ENCODE data around the gene COL4A2.

Gene COL4A2

GRCh38 chr13:110279684-110280083, 27.4 kb upstream of the COL4A2 start:
- H3K4me3 ChIP-seq (ENCODE audit: low read length), result no peak overlapping the region
- TF ChIP-seq ZNF274 (IDR thresholded peaks at IDR 0.05; ENCODE audit: low read depth, low read length), result no peak

DNA sequence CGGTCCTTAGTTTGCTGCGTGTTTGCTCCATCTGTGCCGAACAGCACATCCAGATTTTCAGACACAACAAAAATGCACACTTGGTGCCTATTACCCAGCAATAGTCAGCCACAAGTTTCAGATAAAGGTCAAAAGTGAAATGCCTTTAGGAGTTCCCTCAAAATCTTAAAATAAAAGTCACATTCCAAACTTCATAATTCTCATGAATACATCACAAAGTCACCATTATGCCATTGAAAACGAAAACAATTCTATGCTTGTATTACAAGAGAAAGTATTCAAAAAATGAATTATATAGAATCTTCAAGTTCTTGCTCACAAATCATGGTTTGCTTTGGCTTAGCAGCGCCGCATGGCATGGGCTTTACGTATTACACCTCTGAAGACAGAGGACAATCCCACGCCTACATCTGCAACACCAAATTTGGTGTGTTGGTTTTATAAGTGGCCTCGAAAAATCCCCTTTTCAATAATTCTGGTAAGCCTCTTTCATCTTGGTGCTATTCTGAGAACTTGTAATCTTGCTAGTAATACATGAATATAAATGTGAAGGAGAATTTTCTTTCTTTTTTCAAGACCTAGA, 26.8 kb upstream of the COL4A2 start:
- TF ChIP-seq ZNF274 (IDR thresholded peaks at IDR 0.05; ENCODE audit: low read depth, low read length), result no peak
- H3K4me3 ChIP-seq (ENCODE audit: low read length), result no peak overlapping the region

GRCh38 chr13:110280985-110281688, 25.9 kb upstream of the COL4A2 start:
- H3K4me3 ChIP-seq (ENCODE audit: low read length), result no peak overlapping the region
- no peak for TF ChIP-seq ZNF274 (IDR thresholded peaks at IDR 0.05; ENCODE audit: low read depth, low read length)

- no peak overlapping the region for H3K4me3 ChIP-seq (ENCODE audit: low read length)
- no peak for TF ChIP-seq ZNF274 (IDR thresholded peaks at IDR 0.05; ENCODE audit: low read depth, low read length)
Observed at GRCh38 chr13:110281736-110282135, 25.3 kb upstream of the COL4A2 start.

- TF ChIP-seq ZNF274 (IDR thresholded peaks at IDR 0.05; ENCODE audit: low read depth, low read length), result no peak
- no peak overlapping the region for H3K4me3 ChIP-seq (ENCODE audit: low read length)
Observed at GRCh38 chr13:110282316-110282841, 24.7 kb upstream of the COL4A2 start.

DNA sequence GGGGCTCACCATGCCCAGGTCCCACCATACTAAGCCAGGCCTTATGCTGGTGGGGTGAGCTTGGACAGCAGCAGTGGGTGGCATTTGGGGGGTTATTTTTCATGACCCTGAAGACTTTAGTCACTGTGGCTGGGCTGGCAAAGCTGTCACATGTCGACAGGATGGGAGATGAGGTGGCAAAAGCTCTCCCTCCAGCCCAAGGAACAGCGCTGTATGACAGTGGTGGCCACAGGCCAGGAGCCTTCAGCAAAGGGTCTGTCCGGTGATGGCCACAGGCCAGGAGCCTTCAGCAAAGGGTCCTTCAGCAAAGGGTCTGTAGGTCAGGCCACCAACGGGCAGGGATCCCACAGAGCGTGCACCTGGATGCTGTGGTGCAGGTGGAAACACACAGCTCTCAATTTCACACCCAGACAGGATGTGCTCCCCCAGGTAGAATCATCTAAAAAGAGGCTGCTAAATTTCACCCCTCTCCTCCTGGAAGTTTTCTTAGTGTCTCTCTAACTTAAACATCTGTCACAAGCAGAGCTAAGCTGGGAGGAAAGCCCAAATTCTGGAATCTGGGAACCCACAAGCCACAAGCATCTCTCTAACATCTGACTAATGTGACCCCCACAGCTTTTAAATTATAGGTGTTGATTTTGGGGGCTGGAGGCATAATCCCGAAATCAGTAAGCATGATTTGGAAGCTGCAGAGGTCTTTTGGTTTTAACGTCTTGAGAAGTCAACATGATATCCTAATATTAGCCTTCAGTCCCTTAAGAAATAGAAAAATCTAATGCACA, 23.2 kb upstream of the COL4A2 start:
- no peak overlapping the region for H3K4me3 ChIP-seq (ENCODE audit: low read length)
- no peak for TF ChIP-seq ZNF274 (IDR thresholded peaks at IDR 0.05; ENCODE audit: low read depth, low read length)

- H3K4me3 ChIP-seq (ENCODE audit: low read length), result no peak overlapping the region
- TF ChIP-seq ZNF274 (IDR thresholded peaks at IDR 0.05; ENCODE audit: low read depth, low read length), result no peak
Observed at GRCh38 chr13:110284779-110285484, 22.2 kb upstream of the COL4A2 start.

GRCh38 chr13:110285991-110286832, 20.9 kb upstream of the COL4A2 start:
- H3K4me3 ChIP-seq (ENCODE audit: low read length), result no peak overlapping the region
- no peak for TF ChIP-seq ZNF274 (IDR thresholded peaks at IDR 0.05; ENCODE audit: low read depth, low read length)

DNA sequence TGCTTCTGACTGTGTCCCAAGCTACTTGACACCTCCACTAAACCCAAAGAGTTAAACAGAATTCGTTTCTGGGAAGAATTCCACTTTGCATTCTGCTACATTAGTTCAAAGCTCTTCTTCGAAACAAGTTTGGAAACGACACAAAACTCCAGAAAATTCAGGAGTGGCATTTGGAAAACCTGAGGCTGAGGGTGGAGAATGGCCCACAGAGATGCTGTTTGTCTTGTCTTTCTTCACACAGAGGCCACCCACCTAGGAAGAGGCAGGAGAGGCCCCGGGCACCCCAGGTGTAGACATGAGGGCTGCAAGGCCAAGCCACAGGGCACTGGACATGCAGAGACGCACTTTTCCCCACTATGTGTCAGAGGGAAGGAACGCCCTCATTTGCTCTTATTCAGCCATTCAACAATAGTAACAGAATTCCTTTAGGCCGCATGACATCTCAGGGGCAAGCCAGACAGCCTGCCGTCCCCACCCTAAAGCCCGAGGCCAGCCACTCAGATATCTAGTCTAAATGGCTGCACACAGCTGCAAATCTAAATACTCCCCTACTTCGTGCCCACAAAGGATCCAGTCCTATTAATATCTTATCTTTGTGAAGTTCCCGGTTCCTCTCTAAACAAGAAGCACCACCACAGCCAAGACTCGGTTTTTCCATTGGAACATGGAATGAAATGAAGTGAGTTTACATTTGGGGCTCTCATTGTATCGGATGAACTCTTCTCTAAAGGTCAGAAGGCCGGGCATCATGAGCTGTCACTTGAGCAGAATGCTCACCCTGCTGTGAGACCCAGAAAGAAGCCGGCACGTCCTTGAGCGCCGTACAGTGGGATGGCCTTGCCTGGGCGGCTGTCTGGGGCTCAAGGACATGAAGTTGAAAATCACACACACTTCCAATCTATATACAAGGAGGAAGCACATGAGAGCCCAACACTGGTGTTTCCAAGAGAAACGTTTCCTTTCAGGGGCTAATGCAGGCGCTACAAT, 20.0 kb upstream of the COL4A2 start:
- no peak for TF ChIP-seq ZNF274 (IDR thresholded peaks at IDR 0.05; ENCODE audit: low read depth, low read length)
- no peak overlapping the region for H3K4me3 ChIP-seq (ENCODE audit: low read length)

- TF ChIP-seq ZNF274 (IDR thresholded peaks at IDR 0.05; ENCODE audit: low read depth, low read length), result no peak
- no peak overlapping the region for H3K4me3 ChIP-seq (ENCODE audit: low read length)
Observed at GRCh38 chr13:110289174-110289573, 17.9 kb upstream of the COL4A2 start.

GRCh38 chr13:110289661-110290060, 17.4 kb upstream of the COL4A2 start:
- TF ChIP-seq ZNF274 (IDR thresholded peaks at IDR 0.05; ENCODE audit: low read depth, low read length), result no peak
- H3K4me3 ChIP-seq (ENCODE audit: low read length), result no peak overlapping the region

GRCh38 chr13:110290153-110290552, 16.9 kb upstream of the COL4A2 start:
- TF ChIP-seq ZNF274 (IDR thresholded peaks at IDR 0.05; ENCODE audit: low read depth, low read length), result no peak
- no peak overlapping the region for H3K4me3 ChIP-seq (ENCODE audit: low read length)
